Karpas-422 (cell line): ENCODE data around the gene ANKRD60. TPM values are rescaled to one million over a fixed set of nuclear protein-coding genes. Genes with fewer than 3 reads are reported as not detected.

Source experiments
- DNase-seq: peaks from one replicate; pipeline ENCODE4 v3.0.0-alpha.2; 2015
- H2AFZ ChIP-seq: fragments of 200-600 bp; sonication (generic); 2 replicates; pipeline ENCODE4 v1.6.1; 2014; ENCODE audit warnings: antibody characterized with exemption, low read length, mixed read lengths
- H3K27ac ChIP-seq: fragments of 200-600 bp; sonication (generic); 2 replicates; pipeline ENCODE4 v1.5.1; 2014; ENCODE audit warnings: mild to moderate bottlenecking, low read length, moderate library complexity
- H3K27me3 ChIP-seq: fragments of 200-600 bp; sonication (generic); 2 replicates; pipeline ENCODE4 v1.6.1; 2014; ENCODE audit warnings: low read length, mixed read lengths
- H3K36me3 ChIP-seq: fragments of 200-600 bp; sonication (generic); 2 replicates; pipeline ENCODE4 v1.6.1; 2014; ENCODE audit warnings: low read length, mixed read lengths; ENCODE audit not compliant: insufficient read depth
- H3K4me1 ChIP-seq: fragments of 200-600 bp; sonication (generic); 2 replicates; pipeline ENCODE4 v1.6.1; 2014; ENCODE audit warnings: mild to moderate bottlenecking, low read length, mixed read lengths
- H3K4me2 ChIP-seq: fragments of 200-600 bp; sonication (generic); 2 replicates; pipeline ENCODE4 v1.6.1; 2014; ENCODE audit warnings: low read length, low read depth, mild to moderate bottlenecking; ENCODE audit not compliant: poor library complexity, severe bottlenecking
- H3K4me3 ChIP-seq: fragments of 200-600 bp; sonication (generic); 2 replicates; pipeline ENCODE4 v1.5.1; 2014; ENCODE audit warnings: mild to moderate bottlenecking, antibody characterized with exemption, low read length, mixed read lengths
- H3K79me2 ChIP-seq: fragments of 200-600 bp; sonication (generic); 2 replicates; pipeline ENCODE4 v1.6.1; 2014; ENCODE audit warnings: mild to moderate bottlenecking, low read length, mixed read lengths
- H3K9ac ChIP-seq: fragments of 200-600 bp; sonication (generic); 2 replicates; pipeline ENCODE4 v1.6.0; 2014; ENCODE audit warnings: low read length
- H3K9me2 ChIP-seq: fragments of 200-600 bp; sonication (generic), shearing (Covaris generic); replicated peaks from 2 replicates; pipeline ENCODE4 v1.6.0; 2014; ENCODE audit warnings: mild to moderate bottlenecking, low read length, moderate library complexity; ENCODE audit not compliant: insufficient read depth
- H3K9me3 ChIP-seq: fragments of 300-700, 200-600 bp; sonication (generic); 2 replicates; pipeline ENCODE4 v1.6.1; 2014; ENCODE audit warnings: low read length, mixed read lengths
- H4K20me1 ChIP-seq: fragments of 200-600 bp; sonication (generic); 2 replicates; pipeline ENCODE4 v1.6.1; 2014; ENCODE audit warnings: mild to moderate bottlenecking, antibody characterized with exemption, low read length, low read depth; ENCODE audit not compliant: insufficient read depth
- total RNA-seq: library from RNA; depleted of rRNA; stranded (reverse); fragments of >200 nt; shearing (Covaris generic); gene quantifications from 2 replicates; pipeline ENCODE4 v1.2.3, GENCODE V29; 2014; ENCODE audit warnings: low replicate concordance

The ANKRD60 gene
- total RNA-seq, 1 experiment from 2014 or later: not detected

GRCh38 chr20:58267389-58268215 is 39.1 kb upstream of the ANKRD60 start:
- Histone ChIP-seq H4K20me1 (no peaks in the 10 kb centered on the region), H2AFZ (no peak overlapping the region), H3K4me2 (no peak overlapping the region), H3K79me2 (no peaks in the 10 kb centered on the region), H3K27me3 (no peaks in the 10 kb centered on the region), H3K9ac (no peak overlapping the region), H3K36me3 (no peaks in the 10 kb centered on the region), H3K9me2 (no peaks in the 10 kb centered on the region), H3K9me3 (no peaks in the 10 kb centered on the region), H3K4me1 (no peaks in the 10 kb centered on the region), H3K4me3 (no peak overlapping the region), H3K27ac (no peak overlapping the region)
- DNase-seq: no peak

GRCh38 chr20:58264271-58264670 is 35.8 kb upstream of the ANKRD60 start:
- DNase-seq: no peak
- Histone ChIP-seq H3K9me2 (no peaks in the 10 kb centered on the region), H3K79me2 (no peaks in the 10 kb centered on the region), H3K27me3 (no peaks in the 10 kb centered on the region), H3K4me2 (no peak overlapping the region), H3K9ac (no peak overlapping the region), H3K9me3 (no peaks in the 10 kb centered on the region), H3K36me3 (no peaks in the 10 kb centered on the region), H2AFZ (no peak overlapping the region), H4K20me1 (no peaks in the 10 kb centered on the region), H3K4me3 (no peak overlapping the region), H3K27ac (no peak overlapping the region), H3K4me1 (no peaks in the 10 kb centered on the region)

GRCh38 chr20:58261660-58262059 is 33.2 kb upstream of the ANKRD60 start:
- Histone ChIP-seq H3K9me2 (no peaks in the 10 kb centered on the region), H3K27me3 (no peaks in the 10 kb centered on the region), H3K79me2 (no peaks in the 10 kb centered on the region), H3K4me2 (no peak overlapping the region), H3K9ac (no peak overlapping the region), H3K4me3 (no peak overlapping the region), H2AFZ (no peak overlapping the region), H3K27ac (no peak overlapping the region), H3K36me3 (no peaks in the 10 kb centered on the region), H3K9me3 (no peaks in the 10 kb centered on the region), H3K4me1 (peaks cover 7% of the 10 kb centered on the region), H4K20me1 (no peaks in the 10 kb centered on the region)
- no peak for DNase-seq

- no peaks in the 10 kb centered on the region for H3K79me2 ChIP-seq
- peaks cover 7% of the 10 kb centered on the region for H3K4me1 ChIP-seq
- H3K27ac ChIP-seq: no peak overlapping the region
- H3K9ac ChIP-seq: no peak overlapping the region
- H4K20me1 ChIP-seq: no peaks in the 10 kb centered on the region
- DNase-seq: no peak
- no peaks in the 10 kb centered on the region for H3K27me3 ChIP-seq
- no peak overlapping the region for H3K4me3 ChIP-seq
- no peaks in the 10 kb centered on the region for H3K9me3 ChIP-seq
- no peak overlapping the region for H2AFZ ChIP-seq
- no peaks in the 10 kb centered on the region for H3K9me2 ChIP-seq
- no peak overlapping the region for H3K4me2 ChIP-seq
- H3K36me3 ChIP-seq: no peaks in the 10 kb centered on the region
Measured at GRCh38 chr20:58260006-58260405, 31.6 kb upstream of the ANKRD60 start.

- Histone ChIP-seq H3K4me2 (no peak overlapping the region), H3K4me3 (no peak overlapping the region), H3K9me3 (no peaks in the 10 kb centered on the region), H4K20me1 (no peaks in the 10 kb centered on the region), H3K4me1 (peaks cover 7% of the 10 kb centered on the region), H2AFZ (no peak overlapping the region), H3K79me2 (no peaks in the 10 kb centered on the region), H3K27me3 (no peaks in the 10 kb centered on the region), H3K9me2 (no peaks in the 10 kb centered on the region), H3K9ac (no peak overlapping the region), H3K36me3 (no peaks in the 10 kb centered on the region), H3K27ac (no peak overlapping the region)
- DNase-seq: no peak
Measured at GRCh38 chr20:58256842-58257241, 28.4 kb upstream of the ANKRD60 start.

GRCh38 chr20:58256307-58256706 is 27.9 kb upstream of the ANKRD60 start:
- Histone ChIP-seq H4K20me1 (no peaks in the 10 kb centered on the region), H3K9me3 (no peaks in the 10 kb centered on the region)

GRCh38 chr20:58254890-58255289 is 26.4 kb upstream of the ANKRD60 start:
- H3K4me1 ChIP-seq: peaks cover 7% of the 10 kb centered on the region

More at GRCh38 chr20:58256307-58256706, 27.9 kb upstream of the ANKRD60 start:
- H3K9ac ChIP-seq: no peak overlapping the region
- no peak overlapping the region for H3K27ac ChIP-seq
- H3K36me3 ChIP-seq: no peaks in the 10 kb centered on the region
- no peaks in the 10 kb centered on the region for H3K27me3 ChIP-seq
- no peak overlapping the region for H2AFZ ChIP-seq
- no peak overlapping the region for H3K4me3 ChIP-seq
- H3K4me2 ChIP-seq: no peak overlapping the region
- H3K9me2 ChIP-seq: no peaks in the 10 kb centered on the region
- DNase-seq: no peak
- no peaks in the 10 kb centered on the region for H3K79me2 ChIP-seq
- H3K4me1 ChIP-seq: peaks cover 7% of the 10 kb centered on the region

GRCh38 chr20:58251979-58252591 is 23.6 kb upstream of the ANKRD60 start:
- H4K20me1 ChIP-seq: no peaks in the 10 kb centered on the region
- no peak for DNase-seq
- no peaks in the 10 kb centered on the region for H3K9me2 ChIP-seq
- no peak overlapping the region for H2AFZ ChIP-seq
- no peak overlapping the region for H3K4me3 ChIP-seq
- no peaks in the 10 kb centered on the region for H3K36me3 ChIP-seq
- H3K9ac ChIP-seq: no peak overlapping the region
- no peaks in the 10 kb centered on the region for H3K27me3 ChIP-seq
- H3K79me2 ChIP-seq: no peaks in the 10 kb centered on the region
- no peak overlapping the region for H3K27ac ChIP-seq
- H3K4me2 ChIP-seq: no peak overlapping the region
- no peaks in the 10 kb centered on the region for H3K4me1 ChIP-seq
- H3K9me3 ChIP-seq: no peaks in the 10 kb centered on the region

More at GRCh38 chr20:58254890-58255289, 26.4 kb upstream of the ANKRD60 start:
- no peaks in the 10 kb centered on the region for H3K9me2 ChIP-seq
- no peaks in the 10 kb centered on the region for H4K20me1 ChIP-seq
- H3K9ac ChIP-seq: no peak overlapping the region
- no peaks in the 10 kb centered on the region for H3K79me2 ChIP-seq
- no peaks in the 10 kb centered on the region for H3K36me3 ChIP-seq
- H2AFZ ChIP-seq: no peak overlapping the region
- H3K4me2 ChIP-seq: no peak overlapping the region
- no peaks in the 10 kb centered on the region for H3K9me3 ChIP-seq
- no peaks in the 10 kb centered on the region for H3K27me3 ChIP-seq
- no peak overlapping the region for H3K4me3 ChIP-seq
- no peak overlapping the region for H3K27ac ChIP-seq
- DNase-seq: no peak
